ENCODE measurements around the gene ZFP30.
A peak's percentile ranks its signal among the peaks of the same experiment; 100 is the strongest.

GRCh38 chr19:37594982-37595382 is 60.3 kb downstream of the ZFP30 start:
- TF ChIP-seq POLR2A (IDR thresholded peaks at IDR 0.05), result peak; percentile 2
- TF ChIP-seq, protein P1, sequence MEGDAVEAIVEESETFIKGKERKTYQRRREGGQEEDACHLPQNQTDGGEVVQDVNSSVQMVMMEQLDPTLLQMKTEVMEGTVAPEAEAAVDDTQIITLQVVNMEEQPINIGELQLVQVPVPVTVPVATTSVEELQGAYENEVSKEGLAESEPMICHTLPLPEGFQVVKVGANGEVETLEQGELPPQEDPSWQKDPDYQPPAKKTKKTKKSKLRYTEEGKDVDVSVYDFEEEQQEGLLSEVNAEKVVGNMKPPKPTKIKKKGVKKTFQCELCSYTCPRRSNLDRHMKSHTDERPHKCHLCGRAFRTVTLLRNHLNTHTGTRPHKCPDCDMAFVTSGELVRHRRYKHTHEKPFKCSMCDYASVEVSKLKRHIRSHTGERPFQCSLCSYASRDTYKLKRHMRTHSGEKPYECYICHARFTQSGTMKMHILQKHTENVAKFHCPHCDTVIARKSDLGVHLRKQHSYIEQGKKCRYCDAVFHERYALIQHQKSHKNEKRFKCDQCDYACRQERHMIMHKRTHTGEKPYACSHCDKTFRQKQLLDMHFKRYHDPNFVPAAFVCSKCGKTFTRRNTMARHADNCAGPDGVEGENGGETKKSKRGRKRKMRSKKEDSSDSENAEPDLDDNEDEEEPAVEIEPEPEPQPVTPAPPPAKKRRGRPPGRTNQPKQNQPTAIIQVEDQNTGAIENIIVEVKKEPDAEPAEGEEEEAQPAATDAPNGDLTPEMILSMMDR (IDR thresholded peaks at IDR 0.05), result no peak
